ENCODE measurements around the gene PSG11.
A peak's percentile ranks its signal among the peaks of the same experiment; 100 is the strongest.
"Not testable (repeated sequence)": the region's sequence is repeated elsewhere in the genome, so short reads cannot be mapped to it uniquely, and the experiment has no call there.

Gene PSG11

GRCh38 chr19:43043492-43044180 is 17.4 kb upstream of the PSG11 start:
- H3K9me3 ChIP-seq (ENCODE audit: insufficient read depth, low read depth, low read length); H3K4me2 ChIP-seq (ENCODE audit: low read depth, low read length, poor library complexity, severe bottlenecking); H3K36me3 ChIP-seq (ENCODE audit: insufficient read depth, low read length); H3K9ac ChIP-seq (ENCODE audit: low read depth, low read length, poor library complexity, severe bottlenecking); H3K4me3 ChIP-seq (ENCODE audit: low read length, poor library complexity, severe bottlenecking); H3K4me1 ChIP-seq (ENCODE audit: insufficient read depth, low read length, poor library complexity, severe bottlenecking); H3K9me2 ChIP-seq (replicated peaks; ENCODE audit: low read depth, low read length); H3K27me3 ChIP-seq (ENCODE audit: insufficient read depth, low read length, poor library complexity, severe bottlenecking); H3K79me2 ChIP-seq (ENCODE audit: insufficient read depth, low read length); H2AFZ ChIP-seq (ENCODE audit: low read length); H4K20me1 ChIP-seq (ENCODE audit: insufficient read depth, low read length, poor library complexity, severe bottlenecking); H3F3A ChIP-seq (ENCODE audit: low read depth): not testable (repeated sequence)

DNA sequence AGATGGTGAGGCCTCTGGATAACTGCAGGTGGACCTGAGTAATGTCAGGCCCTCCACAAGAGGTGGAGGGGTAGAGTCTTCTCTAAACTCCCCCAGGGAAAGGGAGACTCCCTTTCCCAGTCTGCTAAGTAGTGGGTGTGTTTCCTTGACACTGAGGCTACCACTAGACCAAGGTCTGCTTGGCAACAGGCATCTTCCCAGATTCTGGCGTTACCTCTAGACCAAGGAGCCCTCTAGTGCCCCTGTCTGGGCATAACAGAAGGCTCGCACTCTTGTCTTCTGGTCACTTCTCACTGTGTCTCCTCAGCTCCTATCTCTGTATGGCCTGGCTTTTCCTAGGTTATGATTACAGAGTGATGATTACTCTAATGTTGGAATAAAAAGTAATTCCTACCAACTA is 5.4 kb upstream of the PSG11 start:
- not testable (repeated sequence) for H3K9me3 ChIP-seq (ENCODE audit: insufficient read depth, low read depth, low read length); H3K9ac ChIP-seq (ENCODE audit: low read depth, low read length, poor library complexity, severe bottlenecking); H3K79me2 ChIP-seq (ENCODE audit: insufficient read depth, low read length); H4K20me1 ChIP-seq (ENCODE audit: insufficient read depth, low read length, poor library complexity, severe bottlenecking); H3K36me3 ChIP-seq (ENCODE audit: insufficient read depth, low read length); H3F3A ChIP-seq (ENCODE audit: low read depth); H2AFZ ChIP-seq (ENCODE audit: low read length); H3K27me3 ChIP-seq (ENCODE audit: insufficient read depth, low read length, poor library complexity, severe bottlenecking); H3K4me3 ChIP-seq (ENCODE audit: low read length, poor library complexity, severe bottlenecking); H3K4me2 ChIP-seq (ENCODE audit: low read depth, low read length, poor library complexity, severe bottlenecking); H3K4me1 ChIP-seq (ENCODE audit: insufficient read depth, low read length, poor library complexity, severe bottlenecking); H3K9me2 ChIP-seq (replicated peaks; ENCODE audit: low read depth, low read length)

DNA sequence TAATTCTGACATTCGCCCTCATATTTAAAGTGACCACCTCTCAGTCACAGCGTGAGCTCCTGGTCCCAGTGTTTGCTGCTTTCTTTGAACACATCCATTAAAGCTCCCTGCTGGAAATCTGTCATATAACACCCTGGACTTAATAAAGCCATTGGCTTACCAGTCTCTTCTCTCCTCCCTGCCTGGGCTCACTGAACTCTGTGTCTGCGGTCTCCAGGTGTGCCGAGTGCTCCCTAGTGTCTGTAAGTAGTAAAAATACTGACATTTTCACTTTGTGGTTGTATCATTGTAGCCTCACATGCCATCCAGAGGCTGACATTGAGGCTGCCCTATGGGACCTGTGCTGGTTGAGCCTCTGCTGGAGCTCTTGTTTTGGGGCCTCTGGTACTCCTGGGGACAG is 2.6 kb upstream of the PSG11 start:
- Histone ChIP-seq H3K4me2 (ENCODE audit: low read depth, low read length, poor library complexity, severe bottlenecking) (no peak overlapping the region), H3K4me1 (ENCODE audit: insufficient read depth, low read length, poor library complexity, severe bottlenecking) (no peaks in the 10 kb centered on the region), H3K9me2 (replicated peaks; ENCODE audit: low read depth, low read length) (no peaks in the 10 kb centered on the region), H3K27me3 (ENCODE audit: insufficient read depth, low read length, poor library complexity, severe bottlenecking) (no peaks in the 10 kb centered on the region), H3K9ac (ENCODE audit: low read depth, low read length, poor library complexity, severe bottlenecking) (no peak overlapping the region), H3F3A (ENCODE audit: low read depth) (no peaks in the 10 kb centered on the region), H3K4me3 (ENCODE audit: low read length, poor library complexity, severe bottlenecking) (no peak overlapping the region), H2AFZ (ENCODE audit: low read length) (no peak overlapping the region), H3K79me2 (ENCODE audit: insufficient read depth, low read length) (no peaks in the 10 kb centered on the region), H3K9me3 (ENCODE audit: insufficient read depth, low read depth, low read length) (no peaks in the 10 kb centered on the region), H4K20me1 (ENCODE audit: insufficient read depth, low read length, poor library complexity, severe bottlenecking) (no peaks in the 10 kb centered on the region), H3K36me3 (ENCODE audit: insufficient read depth, low read length) (no peaks in the 10 kb centered on the region)
- no peak for TF ChIP-seq EZH2phosphoT487 (IDR thresholded peaks at IDR 0.05; ENCODE audit: borderline replicate concordance)

GRCh38 chr19:43027985-43028384 is 1.7 kb upstream of the PSG11 start:
- H3K79me2 ChIP-seq (ENCODE audit: insufficient read depth, low read length); H4K20me1 ChIP-seq (ENCODE audit: insufficient read depth, low read length, poor library complexity, severe bottlenecking); H3K9me2 ChIP-seq (replicated peaks; ENCODE audit: low read depth, low read length); H3K4me2 ChIP-seq (ENCODE audit: low read depth, low read length, poor library complexity, severe bottlenecking); H3F3A ChIP-seq (ENCODE audit: low read depth); H3K4me1 ChIP-seq (ENCODE audit: insufficient read depth, low read length, poor library complexity, severe bottlenecking); H3K4me3 ChIP-seq (ENCODE audit: low read length, poor library complexity, severe bottlenecking); H2AFZ ChIP-seq (ENCODE audit: low read length); H3K36me3 ChIP-seq (ENCODE audit: insufficient read depth, low read length); H3K9me3 ChIP-seq (ENCODE audit: insufficient read depth, low read depth, low read length); H3K27me3 ChIP-seq (ENCODE audit: insufficient read depth, low read length, poor library complexity, severe bottlenecking); H3K9ac ChIP-seq (ENCODE audit: low read depth, low read length, poor library complexity, severe bottlenecking): not testable (repeated sequence)
- TF ChIP-seq CTCF (conservative IDR thresholded peaks at IDR 0.05; ENCODE audit: low read length) = 0 out of 2 replicates have a peak, but pooled peaks have one; percentile 21

- not testable (repeated sequence) for H3F3A ChIP-seq (ENCODE audit: low read depth); H4K20me1 ChIP-seq (ENCODE audit: insufficient read depth, low read length, poor library complexity, severe bottlenecking); H3K36me3 ChIP-seq (ENCODE audit: insufficient read depth, low read length); H3K9ac ChIP-seq (ENCODE audit: low read depth, low read length, poor library complexity, severe bottlenecking); H3K4me3 ChIP-seq (ENCODE audit: low read length, poor library complexity, severe bottlenecking); H2AFZ ChIP-seq (ENCODE audit: low read length); H3K79me2 ChIP-seq (ENCODE audit: insufficient read depth, low read length); H3K27me3 ChIP-seq (ENCODE audit: insufficient read depth, low read length, poor library complexity, severe bottlenecking); H3K9me3 ChIP-seq (ENCODE audit: insufficient read depth, low read depth, low read length); H3K4me1 ChIP-seq (ENCODE audit: insufficient read depth, low read length, poor library complexity, severe bottlenecking); H3K4me2 ChIP-seq (ENCODE audit: low read depth, low read length, poor library complexity, severe bottlenecking); H3K9me2 ChIP-seq (replicated peaks; ENCODE audit: low read depth, low read length)
Observed at GRCh38 chr19:43027061-43027460, 792 bp upstream of the PSG11 start.

DNA sequence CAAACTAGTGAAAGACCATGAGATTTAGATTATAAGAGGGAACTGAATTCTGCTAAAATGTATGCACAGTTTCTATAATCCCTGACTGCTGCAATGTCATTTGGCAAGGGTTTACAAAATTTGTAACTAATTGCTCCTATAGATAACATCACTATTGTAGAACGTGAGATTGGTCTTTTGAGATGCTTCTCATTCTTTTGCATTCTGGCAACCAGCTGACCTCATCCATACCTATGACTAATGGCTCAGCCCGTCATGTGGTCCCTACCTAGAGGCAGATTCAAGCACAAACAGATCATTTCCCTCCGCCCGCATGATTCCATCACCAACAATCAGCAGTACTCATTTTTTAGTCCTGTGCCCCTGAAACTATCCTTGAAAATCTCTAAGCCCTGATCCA is 4.2 kb downstream of the PSG11 start:
- not testable (repeated sequence) for H4K20me1 ChIP-seq (ENCODE audit: insufficient read depth, low read length, poor library complexity, severe bottlenecking); H3K9ac ChIP-seq (ENCODE audit: low read depth, low read length, poor library complexity, severe bottlenecking); H3K4me3 ChIP-seq (ENCODE audit: low read length, poor library complexity, severe bottlenecking); H3K9me3 ChIP-seq (ENCODE audit: insufficient read depth, low read depth, low read length); H3K79me2 ChIP-seq (ENCODE audit: insufficient read depth, low read length); H3F3A ChIP-seq (ENCODE audit: low read depth); H3K36me3 ChIP-seq (ENCODE audit: insufficient read depth, low read length); H3K9me2 ChIP-seq (replicated peaks; ENCODE audit: low read depth, low read length); H3K4me2 ChIP-seq (ENCODE audit: low read depth, low read length, poor library complexity, severe bottlenecking); H3K27me3 ChIP-seq (ENCODE audit: insufficient read depth, low read length, poor library complexity, severe bottlenecking); H2AFZ ChIP-seq (ENCODE audit: low read length); H3K4me1 ChIP-seq (ENCODE audit: insufficient read depth, low read length, poor library complexity, severe bottlenecking)

DNA sequence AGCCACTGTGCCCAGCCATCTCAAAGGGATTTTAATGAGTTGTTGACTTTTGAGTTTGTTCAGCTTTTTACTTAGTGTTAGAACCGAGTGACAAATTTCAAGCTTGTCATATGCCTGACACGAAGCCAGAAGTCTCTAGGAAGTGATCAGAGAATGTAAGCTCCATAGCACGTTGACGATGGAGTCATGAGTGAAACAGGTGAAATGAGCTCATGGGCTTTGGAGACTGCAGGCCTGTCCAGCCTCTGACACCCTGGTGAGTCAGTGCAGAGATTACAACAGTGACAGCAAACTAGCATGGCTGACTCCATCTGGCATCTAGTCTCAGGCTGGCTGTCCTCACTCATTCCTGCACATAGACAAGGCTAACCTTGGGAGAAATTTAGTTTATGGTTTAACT is 4.6 kb downstream of the PSG11 start:
- H4K20me1 ChIP-seq (ENCODE audit: insufficient read depth, low read length, poor library complexity, severe bottlenecking); H3K9me3 ChIP-seq (ENCODE audit: insufficient read depth, low read depth, low read length); H2AFZ ChIP-seq (ENCODE audit: low read length); H3K4me3 ChIP-seq (ENCODE audit: low read length, poor library complexity, severe bottlenecking); H3K9me2 ChIP-seq (replicated peaks; ENCODE audit: low read depth, low read length); H3K9ac ChIP-seq (ENCODE audit: low read depth, low read length, poor library complexity, severe bottlenecking); H3F3A ChIP-seq (ENCODE audit: low read depth); H3K4me1 ChIP-seq (ENCODE audit: insufficient read depth, low read length, poor library complexity, severe bottlenecking); H3K79me2 ChIP-seq (ENCODE audit: insufficient read depth, low read length); H3K36me3 ChIP-seq (ENCODE audit: insufficient read depth, low read length); H3K4me2 ChIP-seq (ENCODE audit: low read depth, low read length, poor library complexity, severe bottlenecking); H3K27me3 ChIP-seq (ENCODE audit: insufficient read depth, low read length, poor library complexity, severe bottlenecking): not testable (repeated sequence)
